A549 (cell line): ENCODE results near the gene SPTLC3.

ENCODE experiments used
- RNF2 ChIP-seq: fragments of 200-600 bp; sonication (generic); IDR thresholded peaks from 2 replicates; pipeline ENCODE4 v1.6.1; 2016; ENCODE audit warnings: low read depth, mild to moderate bottlenecking, antibody characterized with exemption, moderate library complexity, borderline replicate concordance
- SMC3 ChIP-seq: fragments of >200 bp; sonication (Bioruptor Twin); formaldehyde crosslinking; IDR thresholded peaks from 3 replicates; pipeline ENCODE4 v1.6.1; 2018; ENCODE audit warnings: inconsistent platforms
- ZC3H11A ChIP-seq: fragments of 450-650 bp; IDR thresholded peaks from 2 replicates; pipeline ENCODE4 v1.6.1; 2014; ENCODE audit warnings: antibody characterized with exemption, mild to moderate bottlenecking
- TF ChIP-seq, protein P1 (sequence below): fragments of >200 bp; sonication (Bioruptor Twin); formaldehyde crosslinking; IDR thresholded peaks from 3 replicates; pipeline ENCODE4 v1.5.1; 2016
- TF ChIP-seq, protein P2 (sequence below): IDR thresholded peaks from 2 replicates; pipeline ENCODE4 v1.6.1; 2012
- TF ChIP-seq, protein P3 (sequence below): fragments of 200-600 bp; sonication (generic); IDR thresholded peaks from 2 replicates; pipeline ENCODE4 v1.6.1; 2016; ENCODE audit warnings: antibody characterized with exemption, mild to moderate bottlenecking, moderate library complexity

DNA sequence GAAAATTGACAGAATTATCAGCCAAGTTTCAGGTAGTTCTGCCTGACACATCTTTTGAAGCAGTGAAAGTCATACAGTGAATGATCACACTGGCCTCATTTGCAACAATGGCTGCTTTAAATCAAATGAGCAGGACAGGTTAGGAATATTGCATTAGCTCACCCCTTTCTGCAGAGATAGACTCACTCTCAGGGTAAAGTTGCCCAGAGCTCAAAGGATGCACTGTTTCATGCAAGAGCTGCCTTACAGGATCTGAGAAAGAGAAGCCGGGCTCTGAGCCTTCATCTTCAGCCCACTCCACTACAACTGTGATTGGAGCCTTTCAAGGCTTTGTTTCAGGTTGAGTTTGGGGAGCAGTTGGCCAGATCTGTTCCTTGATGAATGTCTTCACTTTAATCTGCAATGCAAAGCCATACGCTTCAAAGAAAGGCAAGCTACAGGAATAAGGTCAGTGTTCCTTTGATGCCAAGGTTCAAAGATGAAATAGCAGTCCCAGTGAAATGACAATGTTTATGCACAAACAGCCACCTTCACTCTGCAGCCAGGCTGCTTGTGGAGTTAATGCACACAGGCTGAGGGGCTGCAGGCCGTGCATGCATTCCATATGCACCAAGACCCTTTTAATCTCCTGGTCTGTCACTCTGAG, 121.4 kb downstream of the SPTLC3 start:
- TF ChIP-seq RNF2 = no peak
- no peak for TF ChIP-seq SMC3
- TF ChIP-seq ZC3H11A = no peak
- TF ChIP-seq, protein P1, sequence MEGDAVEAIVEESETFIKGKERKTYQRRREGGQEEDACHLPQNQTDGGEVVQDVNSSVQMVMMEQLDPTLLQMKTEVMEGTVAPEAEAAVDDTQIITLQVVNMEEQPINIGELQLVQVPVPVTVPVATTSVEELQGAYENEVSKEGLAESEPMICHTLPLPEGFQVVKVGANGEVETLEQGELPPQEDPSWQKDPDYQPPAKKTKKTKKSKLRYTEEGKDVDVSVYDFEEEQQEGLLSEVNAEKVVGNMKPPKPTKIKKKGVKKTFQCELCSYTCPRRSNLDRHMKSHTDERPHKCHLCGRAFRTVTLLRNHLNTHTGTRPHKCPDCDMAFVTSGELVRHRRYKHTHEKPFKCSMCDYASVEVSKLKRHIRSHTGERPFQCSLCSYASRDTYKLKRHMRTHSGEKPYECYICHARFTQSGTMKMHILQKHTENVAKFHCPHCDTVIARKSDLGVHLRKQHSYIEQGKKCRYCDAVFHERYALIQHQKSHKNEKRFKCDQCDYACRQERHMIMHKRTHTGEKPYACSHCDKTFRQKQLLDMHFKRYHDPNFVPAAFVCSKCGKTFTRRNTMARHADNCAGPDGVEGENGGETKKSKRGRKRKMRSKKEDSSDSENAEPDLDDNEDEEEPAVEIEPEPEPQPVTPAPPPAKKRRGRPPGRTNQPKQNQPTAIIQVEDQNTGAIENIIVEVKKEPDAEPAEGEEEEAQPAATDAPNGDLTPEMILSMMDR = no peak
- TF ChIP-seq, protein P2, sequence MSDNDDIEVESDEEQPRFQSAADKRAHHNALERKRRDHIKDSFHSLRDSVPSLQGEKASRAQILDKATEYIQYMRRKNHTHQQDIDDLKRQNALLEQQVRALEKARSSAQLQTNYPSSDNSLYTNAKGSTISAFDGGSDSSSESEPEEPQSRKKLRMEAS = no peak
- TF ChIP-seq, protein P3, sequence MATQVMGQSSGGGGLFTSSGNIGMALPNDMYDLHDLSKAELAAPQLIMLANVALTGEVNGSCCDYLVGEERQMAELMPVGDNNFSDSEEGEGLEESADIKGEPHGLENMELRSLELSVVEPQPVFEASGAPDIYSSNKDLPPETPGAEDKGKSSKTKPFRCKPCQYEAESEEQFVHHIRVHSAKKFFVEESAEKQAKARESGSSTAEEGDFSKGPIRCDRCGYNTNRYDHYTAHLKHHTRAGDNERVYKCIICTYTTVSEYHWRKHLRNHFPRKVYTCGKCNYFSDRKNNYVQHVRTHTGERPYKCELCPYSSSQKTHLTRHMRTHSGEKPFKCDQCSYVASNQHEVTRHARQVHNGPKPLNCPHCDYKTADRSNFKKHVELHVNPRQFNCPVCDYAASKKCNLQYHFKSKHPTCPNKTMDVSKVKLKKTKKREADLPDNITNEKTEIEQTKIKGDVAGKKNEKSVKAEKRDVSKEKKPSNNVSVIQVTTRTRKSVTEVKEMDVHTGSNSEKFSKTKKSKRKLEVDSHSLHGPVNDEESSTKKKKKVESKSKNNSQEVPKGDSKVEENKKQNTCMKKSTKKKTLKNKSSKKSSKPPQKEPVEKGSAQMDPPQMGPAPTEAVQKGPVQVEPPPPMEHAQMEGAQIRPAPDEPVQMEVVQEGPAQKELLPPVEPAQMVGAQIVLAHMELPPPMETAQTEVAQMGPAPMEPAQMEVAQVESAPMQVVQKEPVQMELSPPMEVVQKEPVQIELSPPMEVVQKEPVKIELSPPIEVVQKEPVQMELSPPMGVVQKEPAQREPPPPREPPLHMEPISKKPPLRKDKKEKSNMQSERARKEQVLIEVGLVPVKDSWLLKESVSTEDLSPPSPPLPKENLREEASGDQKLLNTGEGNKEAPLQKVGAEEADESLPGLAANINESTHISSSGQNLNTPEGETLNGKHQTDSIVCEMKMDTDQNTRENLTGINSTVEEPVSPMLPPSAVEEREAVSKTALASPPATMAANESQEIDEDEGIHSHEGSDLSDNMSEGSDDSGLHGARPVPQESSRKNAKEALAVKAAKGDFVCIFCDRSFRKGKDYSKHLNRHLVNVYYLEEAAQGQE = no peak
